ENCODE data around the gene TGM5. TPM values are rescaled to one million over a fixed set of nuclear protein-coding genes. Genes with fewer than 3 reads are reported as not detected.

The TGM5 gene
- total RNA-seq, 1 experiment from 2014 or later = not detected

GRCh38 chr15:43238671-43239131 is 28.0 kb downstream of the TGM5 start:
- no peak for ATAC-seq
- no peaks in the 10 kb centered on the region for H3K36me3 Mint-ChIP-seq
- no peaks in the 10 kb centered on the region for H3K9me3 Mint-ChIP-seq
- no peak overlapping the region for H3K27ac Mint-ChIP-seq
- H3K27me3 Mint-ChIP-seq (ENCODE audit: low read depth) = no peaks in the 10 kb centered on the region; the same call in 1 of the 2 replicates
- H3K4me3 Mint-ChIP-seq = no peak overlapping the region
- ChIA-PET CTCF (interaction anchor here (0.6 to 1.6 kb wide), 4 partner anchors 13 to 34 kb away, joined by 3 to 4 read pairs (median 4); no protein-coding TSS in a partner anchor), POLR2A (no interaction called here)
- no peaks in the 10 kb centered on the region for H3K4me1 Mint-ChIP-seq
- DNase-seq (ENCODE audit: low spot score) = no peak
- TF ChIP-seq ZNF416 (CRISPR knock-in tag; IDR thresholded peaks at IDR 0.05) (no peak), E2F1 (CRISPR knock-in tag; IDR thresholded peaks at IDR 0.05) (no peak), HMGA2 (CRISPR knock-in tag; IDR thresholded peaks at IDR 0.05) (no peak), ZNF671 (CRISPR knock-in tag; IDR thresholded peaks at IDR 0.05) (no peak), NR3C1 (CRISPR knock-in tag; conservative IDR thresholded peaks at IDR 0.05; ENCODE audit: low read depth) (no peak), ZNF512 (CRISPR knock-in tag; IDR thresholded peaks at IDR 0.05; ENCODE audit: borderline replicate concordance) (no peak), HMGXB4 (CRISPR knock-in tag; IDR thresholded peaks at IDR 0.05) (no peak), NR2C2 (CRISPR knock-in tag; IDR thresholded peaks at IDR 0.05) (no peak), ELF4 (CRISPR knock-in tag; IDR thresholded peaks at IDR 0.05; ENCODE audit: low read depth) (no peak), ZNF138 (CRISPR knock-in tag; conservative IDR thresholded peaks at IDR 0.05) (no peak)
- TF ChIP-seq, protein P1, sequence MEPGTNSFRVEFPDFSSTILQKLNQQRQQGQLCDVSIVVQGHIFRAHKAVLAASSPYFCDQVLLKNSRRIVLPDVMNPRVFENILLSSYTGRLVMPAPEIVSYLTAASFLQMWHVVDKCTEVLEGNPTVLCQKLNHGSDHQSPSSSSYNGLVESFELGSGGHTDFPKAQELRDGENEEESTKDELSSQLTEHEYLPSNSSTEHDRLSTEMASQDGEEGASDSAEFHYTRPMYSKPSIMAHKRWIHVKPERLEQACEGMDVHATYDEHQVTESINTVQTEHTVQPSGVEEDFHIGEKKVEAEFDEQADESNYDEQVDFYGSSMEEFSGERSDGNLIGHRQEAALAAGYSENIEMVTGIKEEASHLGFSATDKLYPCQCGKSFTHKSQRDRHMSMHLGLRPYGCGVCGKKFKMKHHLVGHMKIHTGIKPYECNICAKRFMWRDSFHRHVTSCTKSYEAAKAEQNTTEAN (CRISPR knock-in tag; IDR thresholded peaks at IDR 0.05) = no peak
- TF ChIP-seq, protein P2, sequence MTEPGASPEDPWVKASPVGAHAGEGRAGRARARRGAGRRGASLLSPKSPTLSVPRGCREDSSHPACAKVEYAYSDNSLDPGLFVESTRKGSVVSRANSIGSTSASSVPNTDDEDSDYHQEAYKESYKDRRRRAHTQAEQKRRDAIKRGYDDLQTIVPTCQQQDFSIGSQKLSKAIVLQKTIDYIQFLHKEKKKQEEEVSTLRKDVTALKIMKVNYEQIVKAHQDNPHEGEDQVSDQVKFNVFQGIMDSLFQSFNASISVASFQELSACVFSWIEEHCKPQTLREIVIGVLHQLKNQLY (CRISPR knock-in tag; IDR thresholded peaks at IDR 0.05) = no peak
- TF ChIP-seq, protein P3, sequence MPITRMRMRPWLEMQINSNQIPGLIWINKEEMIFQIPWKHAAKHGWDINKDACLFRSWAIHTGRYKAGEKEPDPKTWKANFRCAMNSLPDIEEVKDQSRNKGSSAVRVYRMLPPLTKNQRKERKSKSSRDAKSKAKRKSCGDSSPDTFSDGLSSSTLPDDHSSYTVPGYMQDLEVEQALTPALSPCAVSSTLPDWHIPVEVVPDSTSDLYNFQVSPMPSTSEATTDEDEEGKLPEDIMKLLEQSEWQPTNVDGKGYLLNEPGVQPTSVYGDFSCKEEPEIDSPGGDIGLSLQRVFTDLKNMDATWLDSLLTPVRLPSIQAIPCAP (CRISPR knock-in tag; IDR thresholded peaks at IDR 0.05) = no peak

DNA sequence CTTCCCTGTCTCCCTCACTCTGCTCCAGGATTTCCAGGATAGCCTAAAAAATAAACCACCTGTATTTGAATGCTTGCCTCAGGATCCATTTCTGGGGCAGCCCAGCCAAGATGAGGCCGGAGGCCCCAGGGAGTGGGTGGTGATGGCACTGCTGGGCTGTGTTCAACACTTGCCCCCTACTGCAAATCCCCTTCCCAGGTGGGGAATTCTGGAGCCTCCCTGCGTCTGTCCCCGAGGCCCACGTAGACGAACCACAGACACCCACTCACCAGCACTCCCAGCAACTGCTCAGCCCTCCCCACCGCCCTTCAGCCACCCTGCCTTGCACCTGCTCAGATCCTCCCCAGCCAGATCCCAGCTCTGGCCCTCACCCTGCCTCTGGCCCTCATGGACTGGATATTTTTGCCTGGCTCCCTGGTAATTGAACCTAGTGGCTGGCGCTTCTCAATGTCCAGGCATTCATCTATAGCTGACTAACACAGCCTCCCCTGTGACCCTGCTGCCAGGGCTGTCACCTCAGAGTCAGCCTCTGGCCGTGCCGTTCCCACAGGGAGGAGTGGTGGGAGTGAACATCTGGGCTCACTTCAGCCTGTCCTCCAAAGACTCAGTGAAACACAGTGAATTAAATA is 28.8 kb downstream of the TGM5 start:
- Mint-ChIP-seq H3K9me3 (no peaks in the 10 kb centered on the region), H3K27ac (0 out of 2 replicates have a peak overlapping the region, but pooled peaks have one; percentile 4), H3K36me3 (no peaks in the 10 kb centered on the region), H3K27me3 (ENCODE audit: low read depth) (no peaks in the 10 kb centered on the region; the same call in 1 of the 2 replicates), H3K4me3 (no peak overlapping the region), H3K4me1 (no peaks in the 10 kb centered on the region)
- ATAC-seq (no peak), DNase-seq (ENCODE audit: low spot score) (no peak)
- POLR2A ChIA-PET = no interaction called here
- TF ChIP-seq ZMAT4 (CRISPR knock-in tag; IDR thresholded peaks at IDR 0.05) = no peak
- TF ChIP-seq, protein P4, sequence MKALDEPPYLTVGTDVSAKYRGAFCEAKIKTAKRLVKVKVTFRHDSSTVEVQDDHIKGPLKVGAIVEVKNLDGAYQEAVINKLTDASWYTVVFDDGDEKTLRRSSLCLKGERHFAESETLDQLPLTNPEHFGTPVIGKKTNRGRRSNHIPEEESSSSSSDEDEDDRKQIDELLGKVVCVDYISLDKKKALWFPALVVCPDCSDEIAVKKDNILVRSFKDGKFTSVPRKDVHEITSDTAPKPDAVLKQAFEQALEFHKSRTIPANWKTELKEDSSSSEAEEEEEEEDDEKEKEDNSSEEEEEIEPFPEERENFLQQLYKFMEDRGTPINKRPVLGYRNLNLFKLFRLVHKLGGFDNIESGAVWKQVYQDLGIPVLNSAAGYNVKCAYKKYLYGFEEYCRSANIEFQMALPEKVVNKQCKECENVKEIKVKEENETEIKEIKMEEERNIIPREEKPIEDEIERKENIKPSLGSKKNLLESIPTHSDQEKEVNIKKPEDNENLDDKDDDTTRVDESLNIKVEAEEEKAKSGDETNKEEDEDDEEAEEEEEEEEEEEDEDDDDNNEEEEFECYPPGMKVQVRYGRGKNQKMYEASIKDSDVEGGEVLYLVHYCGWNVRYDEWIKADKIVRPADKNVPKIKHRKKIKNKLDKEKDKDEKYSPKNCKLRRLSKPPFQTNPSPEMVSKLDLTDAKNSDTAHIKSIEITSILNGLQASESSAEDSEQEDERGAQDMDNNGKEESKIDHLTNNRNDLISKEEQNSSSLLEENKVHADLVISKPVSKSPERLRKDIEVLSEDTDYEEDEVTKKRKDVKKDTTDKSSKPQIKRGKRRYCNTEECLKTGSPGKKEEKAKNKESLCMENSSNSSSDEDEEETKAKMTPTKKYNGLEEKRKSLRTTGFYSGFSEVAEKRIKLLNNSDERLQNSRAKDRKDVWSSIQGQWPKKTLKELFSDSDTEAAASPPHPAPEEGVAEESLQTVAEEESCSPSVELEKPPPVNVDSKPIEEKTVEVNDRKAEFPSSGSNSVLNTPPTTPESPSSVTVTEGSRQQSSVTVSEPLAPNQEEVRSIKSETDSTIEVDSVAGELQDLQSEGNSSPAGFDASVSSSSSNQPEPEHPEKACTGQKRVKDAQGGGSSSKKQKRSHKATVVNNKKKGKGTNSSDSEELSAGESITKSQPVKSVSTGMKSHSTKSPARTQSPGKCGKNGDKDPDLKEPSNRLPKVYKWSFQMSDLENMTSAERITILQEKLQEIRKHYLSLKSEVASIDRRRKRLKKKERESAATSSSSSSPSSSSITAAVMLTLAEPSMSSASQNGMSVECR (CRISPR knock-in tag; IDR thresholded peaks at IDR 0.05; ENCODE audit: borderline replicate concordance) = no peak
- no peak for TF ChIP-seq ZNF396 (CRISPR knock-in tag; IDR thresholded peaks at IDR 0.05; ENCODE audit: borderline replicate concordance)
- TF ChIP-seq MXD4 (CRISPR knock-in tag; IDR thresholded peaks at IDR 0.05; ENCODE audit: borderline replicate concordance) = no peak
- TF ChIP-seq SP1 (CRISPR knock-in tag; conservative IDR thresholded peaks at IDR 0.05) = no peak
- CTCF ChIA-PET = interaction anchor here (0.9 to 1.6 kb wide), 2 partner anchors 13 to 29 kb away, joined by 3 to 4 read pairs; no protein-coding TSS in a partner anchor

Data from WTC11 (cell line).